MCF 10A (cell line): Measurements from ENCODE around the gene GPC5. TPM values are rescaled to one million over a fixed set of nuclear protein-coding genes. Genes with fewer than 3 reads are reported as not detected.

Experiments
- BruUV-seq: library from RNA; stranded (reverse); fragments of 400-500 nt; replicated peaks from 2 replicates; lab custom pipeline; 2021; lab: Mats Ljungman, UMichigan
- CTCF ChIA-PET: fragments of 300-600 bp; sonication (Branson Sonifier 250); formaldehyde crosslinking; extraction: SDS; loops from one replicate; lab custom pipeline; 2021; ENCODE audit warnings: antibody characterized with exemption, inconsistent platforms; lab: Yijun Ruan, JAX
- POLR2A ChIA-PET: fragments of 300-600, 350-650 bp; sonication (Branson Sonifier 250); formaldehyde crosslinking; extraction: SDS; loops from one replicate; lab custom pipeline; 2020; ENCODE audit warnings: antibody characterized with exemption, inconsistent platforms; lab: Yijun Ruan, JAX
- DNase-seq: peaks from one replicate; pipeline ENCODE4 v3.0.0-alpha.2; 2018; ENCODE audit not compliant: unreplicated experiment
- H3K27ac Mint-ChIP-seq: one replicate; pipeline ENCODE4 v1.8.0; 2022; ENCODE audit warnings: mild to moderate bottlenecking, low read depth, mixed read lengths; ENCODE audit not compliant: unreplicated experiment
- H3K27me3 Mint-ChIP-seq: one replicate; pipeline ENCODE4 v1.8.0; 2022; ENCODE audit warnings: mixed read lengths; ENCODE audit not compliant: insufficient read depth, unreplicated experiment
- H3K36me3 Mint-ChIP-seq: one replicate; pipeline ENCODE4 v1.8.0; 2022; ENCODE audit warnings: mild to moderate bottlenecking, moderate library complexity, mixed read lengths; ENCODE audit not compliant: insufficient read depth, unreplicated experiment
- H3K4me1 Mint-ChIP-seq: one replicate; pipeline ENCODE4 v1.8.0; 2022; ENCODE audit warnings: mixed read lengths; ENCODE audit not compliant: insufficient read depth, unreplicated experiment
- H3K4me3 Mint-ChIP-seq: one replicate; pipeline ENCODE4 v1.8.0; 2022; ENCODE audit warnings: mild to moderate bottlenecking, moderate library complexity, mixed read lengths; ENCODE audit not compliant: unreplicated experiment
- H3K9me3 Mint-ChIP-seq: one replicate; pipeline ENCODE4 v1.8.0; 2022; ENCODE audit warnings: mixed read lengths; ENCODE audit not compliant: unreplicated experiment
- intact Hi-C: fragments of 100-400 bp; cut with micrococcal nuclease; formaldehyde crosslinking; loops from 2 replicates; pipeline ENCODE4 v1.14.1; 2022
- total RNA-seq: library from RNA; stranded (reverse); gene quantifications from 2 replicates; pipeline ENCODE4 v1.2.3, GENCODE V29; 2022
- TF ChIP-seq, protein P1 (sequence below): fragments of 200-600 bp; IDR thresholded peaks from one replicate; pipeline ENCODE4 v1.8.0; 2022; ENCODE audit warnings: antibody characterized with exemption, mild to moderate bottlenecking; ENCODE audit not compliant: unreplicated experiment

GPC5 gene
- total RNA-seq, 1 experiment from 2014 or later = not detected

DNA sequence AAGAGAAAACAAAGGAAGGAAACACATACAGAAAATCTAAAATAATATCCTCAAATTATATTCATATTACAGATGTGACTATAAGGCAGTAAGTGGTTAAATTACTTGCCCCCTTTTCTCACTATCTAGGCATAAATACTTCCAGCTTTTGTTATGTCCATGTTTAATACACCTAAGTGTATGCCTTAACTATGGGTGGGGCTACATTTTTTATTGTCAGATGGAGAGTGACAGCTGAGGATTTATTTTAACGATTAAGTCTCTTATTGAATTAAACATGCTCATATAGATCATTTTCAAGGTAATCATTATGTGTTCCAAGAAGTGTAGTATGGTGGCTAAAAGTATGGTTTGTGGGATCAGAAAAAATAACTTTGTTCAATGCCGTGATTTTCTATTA lies 909.3 kb downstream of the GPC5 start:
- H3K4me1 Mint-ChIP-seq = no peaks in the 10 kb centered on the region
- no peak overlapping the region for H3K4me3 Mint-ChIP-seq
- CTCF ChIA-PET = no interaction called here
- BruUV-seq = no TSS peak
- no peak overlapping the region for H3K27ac Mint-ChIP-seq
- POLR2A ChIA-PET = no interaction called here
- intact Hi-C loops = no loop called here
- H3K9me3 Mint-ChIP-seq = peaks cover 11% of the 10 kb centered on the region
- no peak for DNase-seq
- H3K36me3 Mint-ChIP-seq = no peaks in the 10 kb centered on the region
- no peaks in the 10 kb centered on the region for H3K27me3 Mint-ChIP-seq
- TF ChIP-seq, protein P1, sequence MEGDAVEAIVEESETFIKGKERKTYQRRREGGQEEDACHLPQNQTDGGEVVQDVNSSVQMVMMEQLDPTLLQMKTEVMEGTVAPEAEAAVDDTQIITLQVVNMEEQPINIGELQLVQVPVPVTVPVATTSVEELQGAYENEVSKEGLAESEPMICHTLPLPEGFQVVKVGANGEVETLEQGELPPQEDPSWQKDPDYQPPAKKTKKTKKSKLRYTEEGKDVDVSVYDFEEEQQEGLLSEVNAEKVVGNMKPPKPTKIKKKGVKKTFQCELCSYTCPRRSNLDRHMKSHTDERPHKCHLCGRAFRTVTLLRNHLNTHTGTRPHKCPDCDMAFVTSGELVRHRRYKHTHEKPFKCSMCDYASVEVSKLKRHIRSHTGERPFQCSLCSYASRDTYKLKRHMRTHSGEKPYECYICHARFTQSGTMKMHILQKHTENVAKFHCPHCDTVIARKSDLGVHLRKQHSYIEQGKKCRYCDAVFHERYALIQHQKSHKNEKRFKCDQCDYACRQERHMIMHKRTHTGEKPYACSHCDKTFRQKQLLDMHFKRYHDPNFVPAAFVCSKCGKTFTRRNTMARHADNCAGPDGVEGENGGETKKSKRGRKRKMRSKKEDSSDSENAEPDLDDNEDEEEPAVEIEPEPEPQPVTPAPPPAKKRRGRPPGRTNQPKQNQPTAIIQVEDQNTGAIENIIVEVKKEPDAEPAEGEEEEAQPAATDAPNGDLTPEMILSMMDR = no peak

DNA sequence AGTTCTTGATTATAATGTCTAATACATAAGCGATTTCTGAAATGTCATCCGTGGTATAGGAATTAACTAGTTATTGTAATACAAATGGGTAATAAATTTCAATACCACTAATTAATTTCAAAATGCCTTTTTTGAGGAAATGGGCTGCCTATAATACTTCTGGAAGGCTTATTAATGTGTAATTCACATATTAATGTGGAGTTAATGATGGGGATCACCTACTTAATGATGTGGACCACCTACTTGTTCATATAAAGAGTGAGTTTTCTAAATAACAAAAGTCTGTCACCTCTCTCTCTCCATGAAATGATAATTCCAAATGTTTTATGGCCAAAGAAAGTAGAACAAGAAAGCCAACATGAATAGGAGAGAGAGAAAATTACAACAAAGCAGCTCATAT lies 914.4 kb downstream of the GPC5 start:
- intact Hi-C loops = no loop called here
- CTCF ChIA-PET = no interaction called here

DNA sequence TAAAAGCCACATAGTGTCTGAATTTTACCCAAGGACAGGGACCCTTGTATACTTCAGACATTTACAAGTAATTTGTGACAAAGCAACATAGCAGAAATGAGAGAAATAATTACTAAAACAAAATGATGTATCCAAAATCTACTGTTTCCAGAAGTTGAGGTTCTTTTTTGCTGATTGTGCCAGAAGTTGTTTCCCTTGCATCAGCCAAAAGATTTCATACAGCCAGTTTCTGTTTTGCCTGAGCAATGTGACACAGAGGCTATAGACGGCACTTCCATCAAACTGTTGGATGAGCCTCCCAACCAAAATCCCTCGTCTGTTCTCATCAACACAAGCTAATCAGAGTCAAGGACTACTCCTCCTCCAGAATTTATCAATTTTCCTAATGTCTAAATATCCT lies 915.0 kb downstream of the GPC5 start:
- TF ChIP-seq, protein P1 = no peak
- Mint-ChIP-seq H3K4me1 (peaks cover 6% of the 10 kb centered on the region), H3K36me3 (no peaks in the 10 kb centered on the region), H3K27ac (no peak overlapping the region), H3K9me3 (peaks cover 11% of the 10 kb centered on the region), H3K4me3 (no peak overlapping the region), H3K27me3 (no peaks in the 10 kb centered on the region)
- ChIA-PET POLR2A (no interaction called here), CTCF (no interaction called here)
- no TSS peak for BruUV-seq
- DNase-seq = no peak
- intact Hi-C loops = no loop called here

More for the DNA sequence above, 914.4 kb downstream of the GPC5 start:
- no peak for DNase-seq
- Mint-ChIP-seq H3K27ac (no peak overlapping the region), H3K4me3 (no peak overlapping the region), H3K36me3 (no peaks in the 10 kb centered on the region), H3K4me1 (peaks cover 6% of the 10 kb centered on the region), H3K27me3 (no peaks in the 10 kb centered on the region), H3K9me3 (peaks cover 11% of the 10 kb centered on the region)
- POLR2A ChIA-PET = no interaction called here
- TF ChIP-seq, protein P1 = no peak
- no TSS peak for BruUV-seq

DNA sequence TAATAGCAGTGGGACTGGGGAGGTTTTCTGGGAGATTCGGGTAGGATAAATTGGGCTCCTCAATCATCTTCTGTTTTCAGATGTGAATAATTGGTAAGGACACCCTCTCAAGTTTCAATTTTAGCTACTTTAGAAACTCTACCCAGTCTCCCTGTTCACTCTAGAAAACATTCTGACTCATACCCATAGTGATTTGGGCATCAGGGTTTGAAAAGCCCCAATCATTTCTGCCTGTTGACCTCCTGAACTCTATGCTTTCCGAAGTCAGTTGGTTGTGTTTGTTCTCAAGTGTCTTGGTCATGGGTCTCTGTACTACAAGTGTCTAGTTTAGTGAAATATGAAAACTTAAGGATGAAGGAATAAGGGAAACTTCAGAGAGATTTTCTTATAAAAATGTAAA lies 916.8 kb downstream of the GPC5 start:
- Mint-ChIP-seq H3K27ac (no peak overlapping the region), H3K4me3 (no peak overlapping the region), H3K27me3 (no peaks in the 10 kb centered on the region), H3K4me1 (peaks cover 6% of the 10 kb centered on the region), H3K9me3 (peaks cover 11% of the 10 kb centered on the region), H3K36me3 (no peaks in the 10 kb centered on the region)
- intact Hi-C loops = no loop called here
- POLR2A ChIA-PET = no interaction called here
- BruUV-seq = no TSS peak
- CTCF ChIA-PET = no interaction called here
- TF ChIP-seq, protein P1 = no peak
- DNase-seq = no peak
